ENCODE data around the gene SNX25.

The SNX25 gene

GRCh38 chr4:185222598-185222997 lies 13.2 kb downstream of the SNX25 start:
- H3K4me3 ChIP-seq (ENCODE audit: low read depth, low read length) = no peak overlapping the region
- no peak for TF ChIP-seq CTCF (IDR thresholded peaks at IDR 0.05; ENCODE audit: borderline replicate concordance, insufficient read depth, low read depth, low read length)

- TF ChIP-seq CTCF (IDR thresholded peaks at IDR 0.05; ENCODE audit: borderline replicate concordance, insufficient read depth, low read depth, low read length) = no peak
- no peak overlapping the region for H3K4me3 ChIP-seq (ENCODE audit: low read depth, low read length)
Observed at GRCh38 chr4:185224597-185224996, 15.2 kb downstream of the SNX25 start.

- TF ChIP-seq CTCF (IDR thresholded peaks at IDR 0.05; ENCODE audit: borderline replicate concordance, insufficient read depth, low read depth, low read length) = no peak
- no peak overlapping the region for H3K4me3 ChIP-seq (ENCODE audit: low read depth, low read length)
Observed at GRCh38 chr4:185225940-185226339, 16.5 kb downstream of the SNX25 start.

GRCh38 chr4:185227131-185227551 lies 17.7 kb downstream of the SNX25 start:
- no peak for TF ChIP-seq CTCF (IDR thresholded peaks at IDR 0.05; ENCODE audit: borderline replicate concordance, insufficient read depth, low read depth, low read length)

GRCh38 chr4:185227713-185228278 lies 18.4 kb downstream of the SNX25 start:
- TF ChIP-seq CTCF (IDR thresholded peaks at IDR 0.05; ENCODE audit: borderline replicate concordance, insufficient read depth, low read depth, low read length) = no peak
- no peak overlapping the region for H3K4me3 ChIP-seq (ENCODE audit: low read depth, low read length)

More at GRCh38 chr4:185227131-185227551, 17.7 kb downstream of the SNX25 start:
- no peak overlapping the region for H3K4me3 ChIP-seq (ENCODE audit: low read depth, low read length)

GRCh38 chr4:185229021-185229818 lies 19.8 kb downstream of the SNX25 start:
- no peak overlapping the region for H3K4me3 ChIP-seq (ENCODE audit: low read depth, low read length)
- no peak for TF ChIP-seq CTCF (IDR thresholded peaks at IDR 0.05; ENCODE audit: borderline replicate concordance, insufficient read depth, low read depth, low read length)

GRCh38 chr4:185232370-185232769 lies 23.0 kb downstream of the SNX25 start:
- TF ChIP-seq CTCF (IDR thresholded peaks at IDR 0.05; ENCODE audit: borderline replicate concordance, insufficient read depth, low read depth, low read length) = no peak

More at GRCh38 chr4:185232370-185232769, 23.0 kb downstream of the SNX25 start:
- no peak overlapping the region for H3K4me3 ChIP-seq (ENCODE audit: low read depth, low read length)
